ENCODE measurements around the gene COL21A1.

GRCh38 chr6:56040223-56040622, 207.2 kb downstream of the COL21A1 start:
- TF ChIP-seq CTCF (IDR thresholded peaks at IDR 0.05) (no peak), POLR2A (IDR thresholded peaks at IDR 0.05; ENCODE audit: low read depth) (no peak)

All from esophagus muscularis mucosa (tissue), 3 donors.